Cortex of kidney (tissue), 1 donor: ENCODE measurements around the gene NBEAL2.

Experiments used
- DNase-seq: peaks from one replicate; lab custom pipeline; 2025; lab: John Stamatoyannopoulos, UW

The NBEAL2 gene

GRCh38 chr3:46978985-46979944 is at the start of gene NBEAL2:
Gene NBEAL2, plus strand, starts transcription at chr3:46979666. Its CDS starts 196 bp downstream, at chr3:46979862.
- no peak for DNase-seq

- DNase-seq: no peak
Measured at GRCh38 chr3:46930166-46930944, 49.1 kb upstream of the NBEAL2 start.

- no peak for DNase-seq
Measured at GRCh38 chr3:46930945-46931403, 48.5 kb upstream of the NBEAL2 start.

GRCh38 chr3:46931631-46932331 is 47.7 kb upstream of the NBEAL2 start:
- no peak for DNase-seq

GRCh38 chr3:46932455-46933225 is 46.8 kb upstream of the NBEAL2 start:
- no peak for DNase-seq

GRCh38 chr3:46933261-46933660 is 46.2 kb upstream of the NBEAL2 start:
- DNase-seq: no peak

- DNase-seq: no peak
Measured at GRCh38 chr3:46934072-46934471, 45.4 kb upstream of the NBEAL2 start.

- no peak for DNase-seq
Measured at GRCh38 chr3:46934498-46935167, 44.8 kb upstream of the NBEAL2 start.

- DNase-seq: no peak
Measured at GRCh38 chr3:46935168-46935858, 44.2 kb upstream of the NBEAL2 start.

GRCh38 chr3:46935989-46936558 is 43.4 kb upstream of the NBEAL2 start:
- no peak for DNase-seq

- DNase-seq: no peak
Measured at GRCh38 chr3:46936733-46937250, 42.7 kb upstream of the NBEAL2 start.

GRCh38 chr3:46938118-46938517 is 41.3 kb upstream of the NBEAL2 start:
- no peak for DNase-seq

GRCh38 chr3:46939578-46940445 is 39.7 kb upstream of the NBEAL2 start:
- no peak for DNase-seq

- no peak for DNase-seq
Measured at GRCh38 chr3:46942076-46942475, 37.4 kb upstream of the NBEAL2 start.

- DNase-seq: no peak
Measured at GRCh38 chr3:46942481-46943236, 36.8 kb upstream of the NBEAL2 start.

- no peak for DNase-seq
Measured at GRCh38 chr3:46943237-46944187, 36.0 kb upstream of the NBEAL2 start.

- DNase-seq: no peak
Measured at GRCh38 chr3:46944191-46944590, 35.3 kb upstream of the NBEAL2 start.
